OCI-LY3 (cell line): ENCODE results near the gene CCDC187.

Experiments used
- CTCF ChIP-seq: fragments of 200-600, 300-600 bp; sonication (generic); IDR thresholded peaks from 2 replicates; pipeline ENCODE4 v1.5.1; 2014; ENCODE audit warnings: antibody characterized with exemption, low read length, low read depth
- EZH2phosphoT487 ChIP-seq: fragments of 200-600 bp; shearing (Covaris generic); IDR thresholded peaks from 2 replicates; pipeline ENCODE4 v1.6.1; 2018; ENCODE audit warnings: antibody characterized with exemption, mixed run types, low read depth

GRCh38 chr9:136268735-136269134, 35.2 kb downstream of the CCDC187 start:
- TF ChIP-seq CTCF = no peak
- no peak for TF ChIP-seq EZH2phosphoT487
